ENCODE measurements around the gene PELO. TPM values are rescaled to one million over a fixed set of nuclear protein-coding genes. Genes with fewer than 3 reads are reported as not detected.

Gene PELO
- total and polyA plus RNA-seq, 9 of the 15 experiments (the other 6 are each of a cell fraction or from before 2014, with no cell fraction given): 5.8 to 14.6 (median 9.6) TPM

- TF ChIP-seq IRF1 (CRISPR knock-in tag; IDR thresholded peaks at IDR 0.05; ENCODE audit: borderline replicate concordance) (no peak), CBX2 (IDR thresholded peaks at IDR 0.05; ENCODE audit: insufficient read depth, low read length, poor library complexity, severe bottlenecking) (no peak), ZC3H8 (IDR thresholded peaks at IDR 0.05) (no peak), ZNF436 (CRISPR knock-in tag; IDR thresholded peaks at IDR 0.05) (no peak), ZNF134 (CRISPR knock-in tag; conservative IDR thresholded peaks at IDR 0.05) (no peak), CAMTA2 (CRISPR knock-in tag; conservative IDR thresholded peaks at IDR 0.05) (no peak), MXI1 (IDR thresholded peaks at IDR 0.05; ENCODE audit: low read depth, low read length) (0 out of 2 replicates have a peak, but pooled peaks have one; percentile 37), REST (IDR thresholded peaks at IDR 0.05; ENCODE audit: borderline replicate concordance) (peak; percentile 44), REST (CRISPR knock-in tag; IDR thresholded peaks at IDR 0.05; ENCODE audit: low read depth) (no peak), BCOR (IDR thresholded peaks at IDR 0.05) (no peak), CREB5 (CRISPR knock-in tag; IDR thresholded peaks at IDR 0.05) (no peak), ZNF609 (CRISPR knock-in tag; IDR thresholded peaks at IDR 0.05; ENCODE audit: borderline replicate concordance) (no peak), RFX1 (IDR thresholded peaks at IDR 0.05) (peak; percentile 72), HDAC8 (tag; IDR thresholded peaks at IDR 0.05) (no peak)
Observed at GRCh38 chr5:52799358-52799982, 11.8 kb downstream of the PELO start (continued).
